Fibroblast of skin of scalp (primary cell): ENCODE data around the gene DDX24.
"Not testable (repeated sequence)": the region's sequence is repeated elsewhere in the genome, so short reads cannot be mapped to it uniquely, and the experiment has no call there.

Experiments
- DNase-seq: peaks from one replicate; pipeline ENCODE4 v3.0.0-alpha.2; 2013

DDX24 gene

DNA sequence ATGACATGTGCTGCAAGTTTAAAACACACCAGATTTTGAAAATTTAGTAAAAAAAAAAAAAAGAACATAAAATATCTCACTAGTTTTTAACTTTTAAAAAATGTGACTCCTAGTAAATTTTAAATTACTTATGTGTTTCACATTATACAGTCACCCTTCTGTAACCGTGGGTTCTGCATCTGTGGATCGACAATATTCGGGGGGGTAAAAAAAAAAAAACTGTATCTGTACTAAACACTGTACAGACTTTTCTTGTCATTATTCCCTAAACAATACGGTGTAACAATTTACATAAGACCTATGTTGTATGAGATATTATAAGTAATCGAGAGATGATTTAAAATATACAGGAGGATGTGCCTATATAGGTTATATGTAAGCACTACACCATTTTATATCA, 3.2 kb downstream of the DDX24 start:
- no peak for DNase-seq

DNA sequence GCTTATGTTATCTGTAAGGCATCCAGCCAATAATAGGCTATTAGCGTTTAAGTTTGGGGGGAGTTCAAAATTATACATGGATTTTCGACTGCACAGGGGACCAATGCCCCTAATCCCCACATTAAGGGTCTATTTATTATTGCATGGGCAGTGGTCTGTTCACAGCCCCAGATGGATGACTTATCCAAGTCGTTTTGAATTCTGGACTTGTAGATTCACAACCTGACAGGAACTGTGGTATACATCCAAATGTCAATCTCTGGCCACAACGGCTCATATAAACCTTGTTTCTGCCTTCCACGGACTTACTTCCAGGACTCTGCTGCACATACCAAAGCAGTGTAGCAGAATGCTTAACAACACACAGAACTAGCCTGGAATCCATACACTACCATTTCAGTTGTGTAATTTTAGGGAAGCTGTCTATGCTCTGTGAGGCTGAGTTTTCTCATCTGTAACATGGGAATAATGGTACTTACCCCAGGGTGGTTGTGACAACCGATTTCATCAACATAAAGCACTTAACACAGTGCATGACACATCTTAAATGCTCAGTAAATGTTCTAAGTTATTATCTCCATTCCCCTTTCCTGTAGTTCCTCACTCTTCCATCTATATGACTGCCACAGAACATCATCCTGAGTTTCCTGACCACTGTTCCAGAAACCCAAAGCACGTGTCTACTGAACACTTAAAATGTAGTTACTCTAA, 3.7 kb downstream of the DDX24 start:
- no peak for DNase-seq

DNA sequence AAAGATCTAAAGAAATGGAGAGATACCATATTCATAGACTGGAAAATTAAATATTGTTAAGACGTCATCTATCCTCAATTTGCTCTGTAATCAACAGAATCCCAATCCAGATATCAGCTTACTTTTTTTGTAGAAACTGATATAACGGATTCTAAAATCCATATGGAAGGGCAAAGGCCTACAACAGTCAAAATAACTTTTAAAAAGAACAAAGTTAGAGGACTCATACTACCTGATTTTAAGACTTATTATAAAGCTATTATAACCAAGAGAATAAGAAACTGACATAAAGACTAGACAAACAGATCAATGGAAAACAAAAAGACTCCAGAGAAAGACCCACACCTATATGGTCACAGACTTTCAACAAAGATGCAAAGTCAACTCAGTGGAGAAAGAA, 6.0 kb downstream of the DDX24 start:
- no peak for DNase-seq

DNA sequence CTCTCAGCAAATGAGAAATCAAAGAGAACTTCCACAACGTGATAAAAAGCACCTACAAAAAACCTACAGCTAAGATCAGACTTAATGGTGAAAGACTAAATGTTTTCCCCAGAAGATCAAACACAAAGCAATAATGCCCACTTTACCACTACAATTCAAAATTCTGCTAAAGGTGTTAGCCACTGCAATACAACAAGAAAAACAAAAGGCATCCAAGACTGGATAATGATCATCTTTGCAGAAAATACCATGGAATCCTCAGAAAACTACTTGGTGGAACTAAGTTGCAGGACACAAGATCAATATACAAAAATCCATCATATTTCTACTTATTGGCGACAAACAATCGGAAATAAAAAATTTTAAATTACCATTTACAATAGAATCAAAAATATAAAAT, 6.5 kb downstream of the DDX24 start:
- no peak for DNase-seq

DNA sequence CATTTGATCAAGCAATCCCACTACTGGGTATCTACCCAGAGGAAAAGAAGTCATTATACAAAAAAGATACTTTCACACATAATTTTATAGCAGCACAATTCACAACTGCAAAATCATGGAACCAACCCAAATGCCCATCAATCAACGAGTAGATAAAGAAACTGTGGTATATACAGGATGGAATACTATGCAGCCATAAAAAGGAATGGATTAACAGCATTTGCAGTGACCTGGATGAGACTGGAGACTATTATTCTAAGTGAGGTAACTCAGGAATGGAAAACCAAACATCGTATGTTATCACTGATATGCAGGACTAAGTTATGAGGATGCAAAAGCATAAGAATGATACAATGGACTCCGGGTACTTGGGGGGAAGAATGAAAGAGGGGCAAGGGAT, 8.9 kb downstream of the DDX24 start:
- not testable (repeated sequence) for DNase-seq

DNA sequence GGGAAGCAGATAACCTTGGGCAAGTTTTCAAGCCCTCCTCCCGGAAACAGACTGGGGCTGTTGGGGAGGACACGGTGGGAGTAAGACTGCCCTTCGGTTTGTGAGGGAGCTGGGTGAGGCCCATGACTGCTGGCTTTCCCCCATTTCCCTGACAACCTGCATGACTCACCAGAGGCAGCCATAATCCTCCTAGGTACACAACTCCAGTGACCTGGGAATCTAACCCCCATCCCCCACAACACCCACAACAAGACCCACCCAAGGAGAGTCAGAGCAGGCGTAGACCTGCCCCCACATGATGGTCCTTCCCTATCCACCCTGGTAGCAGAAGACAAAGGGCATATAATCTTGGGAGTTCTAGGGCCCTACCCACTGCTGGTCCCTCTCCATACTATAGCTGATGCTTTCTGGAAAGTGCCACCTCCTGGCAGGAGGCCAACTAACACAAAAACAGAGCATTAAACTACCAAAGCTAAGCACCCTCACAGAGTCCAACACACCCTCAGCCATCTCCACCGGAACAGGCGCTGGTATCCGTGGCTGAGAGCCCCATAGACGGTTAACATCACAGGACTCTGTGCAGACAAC, 14.8 kb downstream of the DDX24 start:
- DNase-seq = no peak

DNA sequence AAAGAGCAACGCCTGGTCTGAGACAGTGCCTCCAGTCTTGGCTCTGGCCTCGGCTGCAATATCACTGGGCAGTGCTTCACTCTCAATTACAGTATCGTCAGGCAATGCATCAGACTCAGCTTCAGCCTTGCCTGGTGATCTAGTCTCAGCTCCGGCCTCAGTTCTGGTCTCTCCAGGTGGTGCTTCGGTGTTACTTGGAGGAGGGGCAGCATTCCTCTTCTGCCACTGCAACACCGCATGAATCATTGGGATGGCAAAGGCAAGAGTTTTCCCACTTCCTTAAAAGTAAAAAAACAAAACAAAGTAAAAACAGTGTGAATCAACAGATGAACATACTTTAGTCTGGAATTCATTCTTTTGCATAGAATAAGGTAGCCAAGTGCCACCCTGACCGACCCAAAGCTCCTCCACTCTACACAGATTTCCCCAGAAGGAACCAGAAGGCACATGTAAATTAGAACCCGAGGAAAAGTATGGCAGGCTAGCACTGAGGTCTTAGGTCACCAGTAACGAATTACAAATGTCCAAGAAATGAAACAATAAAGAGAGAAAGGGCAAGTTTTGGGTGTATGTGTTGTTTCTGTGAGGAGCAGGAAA, 18.6 kb downstream of the DDX24 start:
- DNase-seq = peak; percentile 56

DNA sequence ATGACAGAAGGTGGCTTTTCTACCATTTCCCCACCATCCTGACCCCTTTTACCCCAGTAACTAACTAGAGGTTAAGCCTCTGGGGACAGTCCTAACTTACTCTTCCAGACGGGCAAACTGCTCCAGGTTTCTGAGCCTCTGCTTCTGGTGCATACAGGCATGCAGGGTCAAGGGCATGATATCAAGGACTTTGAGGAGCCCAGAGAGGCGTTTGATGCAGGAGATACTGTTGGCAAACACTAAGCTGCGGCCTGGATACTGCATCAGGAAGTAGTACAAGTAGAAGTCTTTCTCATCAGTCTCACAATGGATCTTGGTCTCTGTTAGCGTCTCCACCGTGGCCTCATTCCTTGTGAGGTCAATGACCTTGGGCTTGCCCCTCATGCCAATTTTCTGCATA, 21.0 kb downstream of the DDX24 start:
- DNase-seq = no peak

DNA sequence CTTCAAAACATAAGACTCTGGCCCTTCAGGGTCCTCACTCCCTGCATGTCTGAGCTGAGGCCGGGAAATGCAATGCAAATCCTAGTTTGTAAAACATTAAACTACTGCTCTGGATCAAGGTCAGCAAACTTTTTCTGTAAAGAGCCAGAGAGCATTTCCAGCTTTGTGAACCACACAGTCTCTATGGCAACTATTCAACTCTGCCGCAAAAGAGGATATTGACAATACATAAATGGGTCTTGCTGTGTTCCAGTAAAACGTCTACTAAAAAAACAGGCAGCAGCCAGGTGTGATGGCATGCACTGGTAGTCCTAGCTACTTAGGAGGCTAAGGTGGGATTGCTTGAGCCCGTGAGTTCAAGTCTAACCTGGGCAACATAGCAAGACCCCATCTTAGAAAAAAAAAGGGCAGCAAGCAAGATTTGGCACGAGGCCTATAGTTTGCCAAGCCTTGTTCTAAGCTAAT, 22.3 kb downstream of the DDX24 start:
- no peak for DNase-seq

DNA sequence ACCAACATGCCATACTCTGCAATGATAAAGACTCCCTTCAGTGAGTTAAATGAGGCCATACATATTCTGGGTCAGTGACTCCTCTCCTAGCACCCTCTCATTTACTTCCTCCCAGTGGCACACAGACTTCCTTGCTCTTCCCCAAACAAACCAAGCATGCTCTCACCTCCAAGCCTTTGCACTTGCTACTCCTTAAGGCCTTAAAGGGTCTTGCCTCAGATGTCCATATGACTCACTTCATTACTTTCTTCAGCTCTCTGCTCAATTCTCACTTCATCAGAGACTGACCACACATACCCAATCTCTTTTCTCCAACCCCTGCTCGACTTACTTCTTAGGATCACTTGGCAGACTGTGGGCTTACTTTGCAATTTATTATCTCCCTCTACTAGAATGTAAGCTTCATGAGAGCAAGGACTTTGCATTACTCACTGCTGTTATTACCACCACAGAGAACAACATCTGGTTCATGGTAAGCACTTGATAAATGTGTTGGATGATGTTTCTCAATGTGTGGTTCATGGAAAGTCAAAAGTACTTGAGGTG, 22.8 kb downstream of the DDX24 start:
- no peak for DNase-seq

DNA sequence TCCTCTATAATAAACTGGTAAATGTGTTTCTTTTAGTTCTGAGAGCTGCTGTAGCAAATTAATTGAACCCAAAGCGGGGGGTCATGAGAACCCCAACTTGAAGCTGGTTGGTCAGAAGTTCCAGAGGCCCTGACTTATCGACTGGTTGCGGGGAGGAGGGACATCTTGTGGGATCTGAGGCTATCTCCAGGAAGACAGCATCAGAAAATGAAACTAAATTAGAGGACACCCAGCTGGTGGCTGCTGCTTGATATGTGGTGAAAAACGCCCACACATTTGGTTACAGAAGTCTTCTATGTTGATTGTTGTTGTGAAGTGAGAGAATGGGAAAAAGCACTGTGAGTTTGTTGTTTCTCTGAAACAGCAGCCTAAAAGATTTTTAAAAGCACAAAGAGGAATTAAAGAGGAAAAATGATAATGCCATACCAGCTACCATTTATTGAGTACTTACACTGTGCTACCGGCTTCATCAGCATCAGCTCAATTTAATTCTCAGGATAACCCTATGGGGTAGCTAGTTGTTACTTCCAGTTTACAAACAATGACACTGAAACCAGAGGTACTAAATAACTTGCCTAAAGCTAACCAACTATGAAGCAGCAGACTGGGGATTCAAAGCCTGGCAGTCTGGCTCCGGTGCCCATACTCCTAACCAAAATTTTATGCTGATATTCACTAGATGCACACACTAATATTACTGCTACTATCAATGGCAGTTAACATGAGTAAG, 24.3 kb downstream of the DDX24 start:
- DNase-seq = no peak

DNA sequence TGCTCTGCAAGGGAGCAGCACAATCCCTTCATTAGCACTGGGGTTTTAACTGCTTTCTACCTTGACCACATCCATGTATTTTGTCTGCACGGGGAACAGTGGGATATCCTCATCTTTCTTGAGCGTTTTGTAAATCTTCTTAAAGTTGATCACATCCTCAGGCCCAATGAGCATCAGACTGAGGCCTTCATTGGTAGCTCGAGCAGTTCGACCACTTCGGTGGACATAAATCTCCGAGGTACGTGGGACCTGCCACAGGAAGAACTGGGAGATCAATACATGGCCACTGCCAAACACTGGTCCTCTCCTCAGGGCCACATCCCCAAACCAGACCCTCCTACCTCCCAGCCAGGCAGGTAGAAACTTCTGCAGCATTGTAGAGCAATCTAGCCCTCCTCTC, 26.1 kb downstream of the DDX24 start:
- no peak for DNase-seq

DNA sequence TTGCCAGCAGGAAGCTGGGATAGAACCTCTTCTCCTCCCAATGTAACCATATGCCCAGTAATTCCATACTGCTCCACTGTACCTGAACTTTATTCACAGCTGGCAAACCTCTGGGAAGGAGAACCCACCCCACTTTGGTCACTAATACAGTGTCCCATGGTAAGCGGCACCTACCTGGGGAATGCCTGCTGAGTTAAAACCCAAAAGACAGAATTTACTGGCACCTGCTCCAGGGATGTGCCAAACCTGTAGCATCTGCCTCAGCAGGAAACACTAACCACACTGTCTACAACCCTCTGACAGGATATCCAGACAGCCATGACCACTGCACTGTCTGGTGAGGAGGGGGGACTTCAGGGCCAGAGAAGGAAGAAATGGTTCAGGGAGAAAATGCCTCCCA, 26.6 kb downstream of the DDX24 start:
- DNase-seq = no peak

DNA sequence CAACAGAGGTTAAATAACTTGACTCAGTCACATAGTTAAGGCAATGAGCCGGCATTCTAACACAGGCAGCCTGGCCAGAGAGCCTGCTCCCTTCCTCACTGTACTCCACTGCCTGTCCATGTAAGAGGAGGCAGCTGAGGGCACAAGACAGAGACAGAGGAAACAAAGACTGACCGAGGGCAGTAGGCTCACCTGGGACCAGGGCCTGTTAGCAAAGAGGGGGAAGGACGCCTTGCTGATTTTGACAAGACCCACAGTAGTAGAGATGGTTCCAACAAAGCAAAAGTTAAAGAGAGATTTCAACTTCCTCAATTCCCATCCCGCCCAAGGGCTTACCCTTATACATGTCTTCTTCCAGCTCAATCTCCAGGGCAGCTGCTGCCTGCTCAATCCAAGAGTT, 28.3 kb downstream of the DDX24 start:
- DNase-seq = no peak

DNA sequence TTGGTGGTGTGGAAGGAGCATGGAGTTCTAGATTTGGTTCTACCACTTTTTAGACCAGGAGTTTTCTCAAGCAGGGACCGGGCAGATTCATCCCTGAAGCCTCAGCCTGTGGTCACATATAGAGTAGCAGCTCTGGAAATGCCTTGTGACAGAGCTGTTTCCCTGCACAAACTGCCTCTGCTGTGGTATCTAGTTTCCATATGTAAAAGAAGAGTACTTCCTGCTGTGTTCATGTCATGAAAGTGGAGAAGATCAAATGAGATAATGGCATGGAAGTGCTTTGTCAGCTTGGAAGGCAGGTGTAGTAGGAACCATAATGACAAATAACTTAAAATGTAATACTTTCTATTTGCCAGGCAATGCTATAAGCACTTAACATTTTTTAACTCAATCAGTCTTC, 28.8 kb downstream of the DDX24 start:
- DNase-seq = no peak

DNA sequence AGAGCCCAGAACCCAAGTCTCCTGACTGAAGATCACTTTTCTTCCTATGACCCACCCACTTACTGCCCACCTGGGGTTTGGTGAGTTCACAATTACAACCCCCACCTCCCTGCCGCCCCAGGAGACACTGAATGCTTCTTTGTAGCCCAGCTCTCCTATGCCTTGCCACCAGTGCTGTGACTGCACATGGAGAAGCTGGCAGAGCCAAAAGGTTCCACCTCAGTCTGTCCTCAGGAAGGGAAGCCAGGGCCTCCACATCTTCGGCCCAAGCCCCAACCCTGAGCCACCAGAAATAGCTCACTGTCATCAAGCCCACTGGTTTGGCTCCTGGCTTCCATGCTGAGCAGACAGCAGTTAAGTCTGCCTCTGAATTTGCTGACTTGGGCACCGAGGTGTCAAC, 29.2 kb downstream of the DDX24 start:
- DNase-seq = no peak

DNA sequence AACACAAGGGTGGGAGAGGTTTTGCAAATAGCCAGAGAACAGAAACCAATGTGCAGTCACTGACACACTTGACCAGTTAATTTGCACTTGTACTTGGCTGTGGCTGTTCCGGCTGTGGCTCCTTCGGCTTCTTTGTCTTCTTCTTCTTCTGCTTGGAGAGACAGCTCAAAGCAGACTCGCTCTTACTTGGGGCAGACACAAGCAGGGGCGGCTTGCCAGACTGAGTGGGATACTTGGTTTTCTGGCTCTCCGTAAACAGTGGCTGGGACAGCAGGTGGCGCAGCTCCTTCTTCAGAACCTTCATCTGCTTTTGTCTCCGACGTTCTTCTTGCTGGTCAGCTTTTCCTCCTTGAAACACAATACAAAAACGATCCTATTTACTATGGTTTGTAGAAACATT, 29.9 kb downstream of the DDX24 start:
- DNase-seq = peak; percentile 36

DNA sequence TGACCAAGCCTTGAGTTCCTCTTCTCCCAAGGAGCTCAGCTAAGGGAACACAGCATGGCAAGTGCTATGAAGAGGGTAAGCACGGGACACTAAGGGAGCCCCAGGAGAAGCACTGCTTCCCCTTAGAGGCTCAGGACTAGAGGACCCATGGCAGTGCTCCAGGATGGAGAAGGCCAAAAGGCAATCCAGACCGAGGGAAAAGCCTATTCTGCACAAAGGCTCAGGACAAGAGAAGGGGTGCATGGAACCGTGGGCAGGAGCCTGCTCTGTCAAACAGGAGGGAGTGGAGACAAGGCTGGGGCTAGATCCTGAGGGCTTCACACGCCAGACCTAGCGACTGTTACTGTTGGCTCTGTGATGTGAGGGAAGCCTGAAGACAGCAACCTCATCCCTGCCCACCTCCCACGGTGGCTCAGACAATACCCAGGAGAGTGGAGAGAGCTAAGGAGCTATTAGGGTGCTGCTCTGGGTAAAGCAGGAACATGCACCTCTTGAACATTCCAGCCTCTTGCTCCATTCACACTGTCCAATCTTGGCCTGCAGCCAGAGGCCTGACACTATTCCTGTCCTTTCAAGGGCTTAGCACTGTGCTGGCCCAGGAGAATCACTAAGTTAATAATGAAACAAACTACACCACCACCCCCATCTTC, 30.6 kb downstream of the DDX24 start:
- DNase-seq = no peak

DNA sequence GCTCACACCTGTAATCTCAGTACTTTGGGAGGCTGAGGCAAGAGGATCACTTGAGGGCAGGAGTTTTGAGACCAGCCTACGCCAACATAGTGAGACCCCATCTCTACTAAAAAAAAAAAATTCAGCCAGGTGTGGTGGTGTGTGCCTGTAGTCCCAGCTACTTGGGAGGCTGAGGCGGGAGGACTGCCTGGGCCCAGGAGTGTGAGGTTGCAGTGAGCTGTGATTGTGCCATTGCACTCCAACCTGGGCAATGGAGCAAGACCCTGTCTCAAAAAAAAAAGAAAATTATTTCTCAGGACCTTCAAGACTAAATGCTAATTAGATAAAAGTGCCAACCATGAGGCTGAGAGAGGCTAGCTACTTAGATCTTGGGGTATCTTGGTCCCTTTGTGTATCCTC, 31.4 kb downstream of the DDX24 start:
- DNase-seq = no peak

DNA sequence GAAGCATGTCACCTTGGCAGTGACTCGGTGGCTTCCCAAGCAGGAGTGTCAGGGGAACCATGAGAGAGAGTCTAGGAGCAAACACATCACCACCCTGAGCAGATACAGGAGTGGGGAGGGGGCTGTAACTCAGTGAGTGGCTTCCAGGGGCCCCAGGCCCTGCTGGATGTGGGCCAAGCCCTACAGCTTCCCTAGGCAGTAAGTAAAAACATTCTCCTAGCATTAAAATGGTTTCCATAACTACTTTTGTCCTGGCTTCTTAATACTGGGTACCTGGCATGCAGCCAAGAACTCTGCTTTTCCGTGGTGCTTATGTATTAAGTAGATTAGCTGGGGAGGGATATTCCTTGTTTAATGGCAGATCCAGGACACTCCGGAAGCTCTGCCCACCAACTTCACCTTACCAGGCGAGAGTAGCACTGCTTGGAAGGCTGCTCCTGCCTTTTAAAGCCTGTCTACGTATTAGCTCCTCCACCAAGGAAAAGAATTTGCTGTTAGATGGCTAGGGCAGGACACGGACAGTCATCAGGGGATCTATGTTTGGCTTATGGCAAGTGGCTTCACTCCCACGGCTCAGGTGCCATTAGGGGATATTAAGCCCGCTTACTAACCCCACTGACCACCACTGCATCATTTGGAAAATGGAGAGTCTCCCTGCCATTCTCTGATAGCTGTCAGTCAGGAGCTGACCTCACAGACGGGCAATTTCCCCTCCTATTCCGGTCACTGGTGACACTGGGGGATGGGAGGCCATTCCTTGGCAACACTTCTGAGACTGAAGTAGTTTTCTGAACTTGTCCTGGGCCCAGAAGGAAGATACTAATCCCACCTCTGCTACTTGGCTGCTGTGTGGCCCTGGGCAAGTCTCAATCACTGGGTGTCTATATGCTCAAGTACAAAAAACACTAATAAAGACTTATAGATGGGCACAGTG, 32.0 kb downstream of the DDX24 start:
- no peak for DNase-seq

DNA sequence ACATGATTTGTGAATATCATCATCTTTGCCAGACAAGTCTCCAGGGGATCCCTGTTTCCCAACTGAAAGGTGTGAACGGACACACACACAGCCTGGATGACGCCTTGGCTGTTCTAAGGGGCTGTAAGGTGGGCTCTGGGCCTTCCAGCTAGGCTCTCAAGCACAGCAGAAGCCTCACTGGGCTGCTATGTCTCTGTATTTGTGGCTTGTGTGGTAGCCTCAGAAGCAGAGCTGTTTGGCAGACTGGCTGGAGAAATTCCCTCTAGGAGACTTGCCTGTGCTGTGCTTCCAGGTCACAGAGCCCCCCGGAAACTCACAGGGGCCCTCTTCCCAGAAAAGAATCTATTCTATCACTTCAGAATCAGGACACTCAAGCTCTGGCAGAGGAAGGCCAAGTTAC, 33.4 kb downstream of the DDX24 start:
- DNase-seq = no peak
